ENCODE measurements around the gene IQCK. TPM values are rescaled to one million over a fixed set of nuclear protein-coding genes. Genes with fewer than 3 reads are reported as not detected.

The IQCK gene
- total and polyA plus RNA-seq, 2 experiments from 2014 or later: 7.2 to 11.8 TPM

DNA sequence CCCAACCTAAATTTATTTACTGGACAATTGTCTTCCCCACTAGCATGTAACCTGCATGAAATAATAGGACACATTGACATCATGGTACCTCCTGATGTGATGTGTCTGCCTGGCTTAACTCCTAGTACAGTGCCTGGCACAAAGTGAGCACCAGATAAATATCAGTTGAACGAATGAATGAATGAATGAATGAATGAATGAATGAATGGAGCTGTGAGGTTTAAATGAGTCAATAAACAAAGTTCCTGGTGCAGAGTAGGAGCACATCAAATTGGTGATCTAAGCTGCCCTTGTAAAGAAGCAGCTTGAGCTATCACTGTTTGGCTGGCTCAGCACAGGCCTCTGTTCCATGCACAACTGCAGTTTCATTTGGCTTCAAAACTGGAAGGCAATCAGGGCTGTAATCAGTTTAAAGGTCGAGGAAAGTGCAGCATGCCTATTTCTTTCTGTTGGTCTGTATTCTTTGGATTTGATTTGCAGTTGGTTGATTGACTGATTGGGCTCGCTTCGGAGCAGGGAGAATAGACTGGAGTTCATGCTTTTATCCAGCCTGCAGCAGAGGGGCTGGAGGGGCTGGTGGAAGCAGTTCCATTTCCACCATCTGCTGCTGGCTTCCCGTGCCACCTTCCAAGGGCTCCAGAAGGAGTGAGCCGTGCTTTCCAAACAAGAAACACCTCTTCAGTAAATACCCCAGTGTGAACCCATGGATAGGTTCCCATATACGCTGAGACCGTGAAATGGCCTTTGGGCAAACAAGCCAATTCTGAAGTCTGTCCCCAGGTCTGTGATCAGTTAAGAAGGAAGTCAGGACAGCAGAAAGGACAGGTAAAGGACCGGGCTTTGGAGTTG, 112.0 kb downstream of the IQCK start:
- Histone ChIP-seq H3K4me2 (no peak overlapping the region), H3K27ac (no peak overlapping the region), H3K27me3 (no peaks in the 10 kb centered on the region), H3K9me2 (replicated peaks; ENCODE audit: insufficient read depth) (no peaks in the 10 kb centered on the region), H3K4me3 (no peak overlapping the region), H3K79me2 (no peaks in the 10 kb centered on the region), H3K36me3 (replicated peaks; ENCODE audit: insufficient read depth, low read depth) (no peaks in the 10 kb centered on the region), H3K4me1 (ENCODE audit: insufficient read depth) (peaks cover 3% of the 10 kb centered on the region), H3K9me3 (ENCODE audit: low read depth) (no peaks in the 10 kb centered on the region), H2AFZ (no peak overlapping the region), H4K20me1 (ENCODE audit: insufficient read depth, poor library complexity, severe bottlenecking) (no peaks in the 10 kb centered on the region)
- WGBS (ENCODE audit: low lambda C conversion rate, missing lambda C conversion rate): 82% methylated on average over 9 of the region's 9 CpGs
- DNase-seq (ENCODE audit: low spot score): no peak
- TF ChIP-seq EZH2phosphoT487 (IDR thresholded peaks at IDR 0.05; ENCODE audit: low read depth, severe bottlenecking, unreplicated experiment) (no peak), EZH2 (IDR thresholded peaks at IDR 0.05; ENCODE audit: borderline replicate concordance) (no peak), CTCF (IDR thresholded peaks at IDR 0.05; ENCODE audit: poor library complexity) (no peak)

DNA sequence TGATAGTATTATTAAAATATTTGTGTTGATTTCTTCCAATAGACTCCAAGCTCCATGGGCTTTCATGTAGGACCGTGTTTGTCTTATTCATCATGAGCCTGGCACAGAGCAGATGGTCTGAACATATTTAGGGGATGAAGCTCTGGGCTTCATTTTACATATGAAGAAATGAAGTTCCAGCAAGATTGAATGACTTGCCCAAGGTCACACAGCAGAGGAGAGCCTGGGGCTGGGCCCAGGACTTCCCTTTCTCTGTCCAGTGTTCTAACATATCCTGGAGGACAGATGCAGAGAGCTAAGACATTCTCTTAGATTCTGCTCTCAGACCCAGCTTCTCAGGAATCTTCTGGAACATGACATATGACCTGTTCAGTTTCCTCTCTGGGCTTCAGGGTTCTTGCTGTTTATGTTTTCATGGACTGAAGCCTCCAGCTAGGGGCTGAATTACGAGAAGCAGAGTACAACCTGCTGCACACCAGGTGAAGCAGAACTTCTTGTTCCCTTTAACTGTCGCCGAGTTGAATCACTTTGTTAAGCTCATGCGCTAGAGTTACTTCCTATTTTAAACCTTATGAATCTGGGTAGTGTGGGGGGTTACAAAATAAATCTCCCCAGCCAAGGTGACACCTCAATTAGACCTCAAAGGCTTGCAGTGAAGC, 113.0 kb downstream of the IQCK start:
- Histone ChIP-seq H3K4me1 (ENCODE audit: insufficient read depth) (peaks cover 3% of the 10 kb centered on the region), H3K9me3 (ENCODE audit: low read depth) (no peaks in the 10 kb centered on the region), H3K4me2 (no peak overlapping the region), H3K79me2 (no peaks in the 10 kb centered on the region), H3K27me3 (no peaks in the 10 kb centered on the region), H3K27ac (no peak overlapping the region), H3K9me2 (replicated peaks; ENCODE audit: insufficient read depth) (no peaks in the 10 kb centered on the region), H2AFZ (no peak overlapping the region), H3K4me3 (no peak overlapping the region), H3K36me3 (replicated peaks; ENCODE audit: insufficient read depth, low read depth) (no peaks in the 10 kb centered on the region), H4K20me1 (ENCODE audit: insufficient read depth, poor library complexity, severe bottlenecking) (no peaks in the 10 kb centered on the region)
- no peak for DNase-seq (ENCODE audit: low spot score)
- 92% methylated on average over 5 of the region's 5 CpGs for WGBS (ENCODE audit: low lambda C conversion rate, missing lambda C conversion rate)
- no peak for TF ChIP-seq EZH2phosphoT487 (IDR thresholded peaks at IDR 0.05; ENCODE audit: low read depth, severe bottlenecking, unreplicated experiment)
- no peak for TF ChIP-seq EZH2 (IDR thresholded peaks at IDR 0.05; ENCODE audit: borderline replicate concordance)
- TF ChIP-seq CTCF (IDR thresholded peaks at IDR 0.05; ENCODE audit: poor library complexity): no peak

DNA sequence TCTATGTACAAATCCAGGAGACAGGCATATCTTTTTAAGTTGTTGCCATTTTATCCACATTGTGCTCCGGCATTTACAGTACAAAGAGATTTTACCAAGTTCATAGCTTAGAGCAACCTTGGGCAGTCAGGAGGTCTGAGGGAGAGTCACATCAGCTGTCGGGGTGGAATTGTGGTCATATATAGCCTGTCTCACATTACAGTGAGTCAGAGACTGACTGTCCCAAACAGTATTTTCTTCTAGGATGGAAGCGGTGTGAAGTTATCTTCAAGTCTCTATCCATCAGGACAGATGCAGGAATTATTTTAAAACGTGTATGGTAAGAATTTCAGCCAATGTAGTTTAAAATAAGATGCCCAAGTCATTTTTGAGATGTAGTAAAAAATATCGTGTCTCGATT, 113.6 kb downstream of the IQCK start:
- Histone ChIP-seq H3K79me2 (no peaks in the 10 kb centered on the region), H3K4me1 (ENCODE audit: insufficient read depth) (peaks cover 3% of the 10 kb centered on the region), H3K4me2 (no peak overlapping the region), H2AFZ (no peak overlapping the region), H3K4me3 (no peak overlapping the region), H4K20me1 (ENCODE audit: insufficient read depth, poor library complexity, severe bottlenecking) (no peaks in the 10 kb centered on the region), H3K27me3 (no peaks in the 10 kb centered on the region), H3K36me3 (replicated peaks; ENCODE audit: insufficient read depth, low read depth) (no peaks in the 10 kb centered on the region), H3K27ac (no peak overlapping the region), H3K9me2 (replicated peaks; ENCODE audit: insufficient read depth) (no peaks in the 10 kb centered on the region), H3K9me3 (ENCODE audit: low read depth) (no peaks in the 10 kb centered on the region)
- WGBS (ENCODE audit: low lambda C conversion rate, missing lambda C conversion rate): 82% methylated on average over 6 of the region's 6 CpGs
- TF ChIP-seq EZH2phosphoT487 (IDR thresholded peaks at IDR 0.05; ENCODE audit: low read depth, severe bottlenecking, unreplicated experiment) (no peak), CTCF (IDR thresholded peaks at IDR 0.05; ENCODE audit: poor library complexity) (no peak), EZH2 (IDR thresholded peaks at IDR 0.05; ENCODE audit: borderline replicate concordance) (no peak)
- DNase-seq (ENCODE audit: low spot score): no peak

Measured in hepatocyte (in vitro differentiated cells).